Tibial nerve (tissue), 4 donors: Measurements from ENCODE around the gene F2RL1. TPM values are rescaled to one million over a fixed set of nuclear protein-coding genes. Genes with fewer than 3 reads are reported as not detected.
"Not testable (repeated sequence)": the region's sequence is repeated elsewhere in the genome, so short reads cannot be mapped to it uniquely, and the experiment has no call there.

Source experiments
- DNase-seq, 2 donors: peaks; one replicate each; pipeline ENCODE4 v3.0.0-alpha.2; 2019; ENCODE audit warnings: low spot score in 2 of 2
- H3K27ac ChIP-seq, 4 donors: fragments of 200-600 bp; sonication (generic) in 3 of 4; one replicate each; pipeline ENCODE4 v1.5.1; 2017 to 2019; ENCODE audit warnings: mild to moderate bottlenecking in 1 of 4
- H3K27me3 ChIP-seq, 2 donors: fragments of 200-600 bp; sonication (generic) in 1 of 2; one replicate each; pipeline versions ENCODE4 v1.5.1 to v1.6.0; 2017 to 2019
- H3K36me3 ChIP-seq, 3 donors: fragments of 200-600 bp; sonication (generic); one replicate each; pipeline ENCODE4 v1.5.1; 2018 to 2019
- H3K4me1 ChIP-seq, 4 donors: fragments of 200-600 bp; sonication (generic) in 3 of 4; one replicate each; pipeline ENCODE4 v1.5.1; 2017 to 2019
- H3K4me3 ChIP-seq, 4 donors: fragments of 200-600 bp; sonication (generic) in 3 of 4; one replicate each; pipeline ENCODE4 v1.5.1; 2017 to 2019; ENCODE audit warnings: mild to moderate bottlenecking in 1 of 4, moderate library complexity in 1 of 4
- H3K9me3 ChIP-seq, 4 donors: fragments of 200-600 bp; sonication (generic) in 3 of 4; one replicate each; pipeline ENCODE4 v1.5.1; 2017 to 2019
- EP300 ChIP-seq, 2 donors: sonication (generic); formaldehyde crosslinking; IDR thresholded peaks; one replicate each; pipeline ENCODE4 v1.6.1; 2017; ENCODE audit warnings: antibody characterized with exemption in 2 of 2, mild to moderate bottlenecking in 1 of 2
- POLR2A ChIP-seq, 2 donors: fragments of 450-650 bp; IDR thresholded peaks; one replicate each; pipeline ENCODE4 v1.6.1; 2017; ENCODE audit warnings: antibody characterized with exemption in 2 of 2, mild to moderate bottlenecking in 2 of 2, moderate library complexity in 2 of 2
- WGBS, 2 donors: methylation state at CpG; one replicate each; pipeline ENCODE4 v1.1.5; 2018; 5-methylcytosine and 5-hydroxymethylcytosine counted together
- total RNA-seq, 4 donors: library from RNA; depleted of rRNA; stranded (reverse); fragments of >200 nt; gene quantifications; one replicate each; pipeline ENCODE4 v1.1.0, GENCODE V29; 2016
- TF ChIP-seq, protein P1 (sequence below), 5 experiments: fragments of 200-600 bp in 3 of 5; fragments of 450-650 bp in 2 of 5; sonication (generic) in 3 of 5; IDR thresholded peaks; one replicate each; pipeline ENCODE4 v1.5.1; 2016 to 2019; ENCODE audit warnings: antibody characterized with exemption in 5 of 5, mild to moderate bottlenecking in 3 of 5, moderate library complexity in 2 of 5

The F2RL1 gene, protein sequence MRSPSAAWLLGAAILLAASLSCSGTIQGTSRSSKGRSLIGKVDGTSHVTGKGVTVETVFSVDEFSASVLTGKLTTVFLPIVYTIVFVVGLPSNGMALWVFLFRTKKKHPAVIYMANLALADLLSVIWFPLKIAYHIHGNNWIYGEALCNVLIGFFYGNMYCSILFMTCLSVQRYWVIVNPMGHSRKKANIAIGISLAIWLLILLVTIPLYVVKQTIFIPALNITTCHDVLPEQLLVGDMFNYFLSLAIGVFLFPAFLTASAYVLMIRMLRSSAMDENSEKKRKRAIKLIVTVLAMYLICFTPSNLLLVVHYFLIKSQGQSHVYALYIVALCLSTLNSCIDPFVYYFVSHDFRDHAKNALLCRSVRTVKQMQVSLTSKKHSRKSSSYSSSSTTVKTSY
- 1 to 10 TPM in 1 of 4 donors, under 1 TPM in 2, not detected in 1; 0.20 to 1.1 (median 0.30) TPM for total RNA-seq

DNA sequence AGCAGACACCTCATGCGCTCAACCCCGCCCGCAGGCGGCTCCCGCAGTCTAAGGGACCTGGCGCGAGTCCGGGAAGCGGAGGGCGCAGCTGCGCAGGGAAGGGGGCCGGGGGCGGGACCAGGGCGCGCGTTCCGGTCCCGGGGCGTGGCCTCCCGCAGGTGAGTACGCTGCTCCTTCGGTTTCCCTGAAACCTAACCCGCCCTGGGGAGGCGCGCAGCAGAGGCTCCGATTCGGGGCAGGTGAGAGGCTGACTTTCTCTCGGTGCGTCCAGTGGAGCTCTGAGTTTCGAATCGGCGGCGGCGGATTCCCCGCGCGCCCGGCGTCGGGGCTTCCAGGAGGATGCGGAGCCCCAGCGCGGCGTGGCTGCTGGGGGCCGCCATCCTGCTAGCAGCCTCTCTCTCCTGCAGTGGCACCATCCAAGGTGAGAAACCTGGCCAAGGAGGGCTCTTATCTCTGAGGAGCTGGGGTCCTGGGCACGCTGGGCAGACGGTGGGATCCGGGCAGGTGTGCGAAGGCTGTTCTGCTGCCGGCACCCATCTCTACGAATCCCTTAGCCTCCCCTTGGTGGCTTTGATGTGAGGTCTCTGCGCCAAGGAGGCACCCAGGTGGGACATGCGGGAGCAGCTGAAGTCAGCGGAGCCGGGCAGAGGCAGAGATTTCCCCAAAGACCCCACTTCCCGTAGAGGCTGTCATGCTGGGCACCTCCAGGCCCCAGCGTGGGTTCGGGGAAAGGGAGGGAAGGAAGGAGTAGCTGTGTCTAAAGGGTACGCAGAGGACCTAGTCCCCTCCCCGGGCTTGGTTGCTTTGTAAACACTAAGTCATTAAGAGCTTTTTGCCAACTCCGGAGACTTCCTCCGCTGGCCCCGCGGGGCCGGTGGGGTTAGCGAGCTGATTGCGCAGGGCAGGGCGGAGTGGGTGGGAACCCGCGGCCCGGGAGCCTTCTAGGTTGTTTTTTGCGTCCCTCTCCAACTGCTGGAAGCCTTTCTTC lies at the start of gene F2RL1:
Gene F2RL1 (plus strand): TSS at position 187 of the 988 bp plus-strand sequence. CDS start 153 bp downstream, at position 340.
- DNase-seq = no peak
- Histone ChIP-seq H3K9me3 (no peaks in the 10 kb centered on the region), H3K36me3 (no peaks in the 10 kb centered on the region), H3K4me1 (peaks cover 0 to 19% (median 8%) of the 10 kb centered on the region in 4 donors), H3K4me3 (peak within 1 kb of the TSS; percentile 25 to 56 (median 48)), H3K27ac (peak within 1 kb of the TSS in 1 of 4 donors; percentile 50), H3K27me3 (peaks cover 0 to 35% of the 10 kb centered on the region in 2 donors)
- 1% methylated on average over 61 to 64 of the region's 72 CpGs for WGBS, 2 donors
- TF ChIP-seq, protein P1, sequence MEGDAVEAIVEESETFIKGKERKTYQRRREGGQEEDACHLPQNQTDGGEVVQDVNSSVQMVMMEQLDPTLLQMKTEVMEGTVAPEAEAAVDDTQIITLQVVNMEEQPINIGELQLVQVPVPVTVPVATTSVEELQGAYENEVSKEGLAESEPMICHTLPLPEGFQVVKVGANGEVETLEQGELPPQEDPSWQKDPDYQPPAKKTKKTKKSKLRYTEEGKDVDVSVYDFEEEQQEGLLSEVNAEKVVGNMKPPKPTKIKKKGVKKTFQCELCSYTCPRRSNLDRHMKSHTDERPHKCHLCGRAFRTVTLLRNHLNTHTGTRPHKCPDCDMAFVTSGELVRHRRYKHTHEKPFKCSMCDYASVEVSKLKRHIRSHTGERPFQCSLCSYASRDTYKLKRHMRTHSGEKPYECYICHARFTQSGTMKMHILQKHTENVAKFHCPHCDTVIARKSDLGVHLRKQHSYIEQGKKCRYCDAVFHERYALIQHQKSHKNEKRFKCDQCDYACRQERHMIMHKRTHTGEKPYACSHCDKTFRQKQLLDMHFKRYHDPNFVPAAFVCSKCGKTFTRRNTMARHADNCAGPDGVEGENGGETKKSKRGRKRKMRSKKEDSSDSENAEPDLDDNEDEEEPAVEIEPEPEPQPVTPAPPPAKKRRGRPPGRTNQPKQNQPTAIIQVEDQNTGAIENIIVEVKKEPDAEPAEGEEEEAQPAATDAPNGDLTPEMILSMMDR (IDR thresholded peaks at IDR 0.05) = no peak
- TF ChIP-seq EP300 (IDR thresholded peaks at IDR 0.05) (no peak), POLR2A (IDR thresholded peaks at IDR 0.05) (no peak)

DNA sequence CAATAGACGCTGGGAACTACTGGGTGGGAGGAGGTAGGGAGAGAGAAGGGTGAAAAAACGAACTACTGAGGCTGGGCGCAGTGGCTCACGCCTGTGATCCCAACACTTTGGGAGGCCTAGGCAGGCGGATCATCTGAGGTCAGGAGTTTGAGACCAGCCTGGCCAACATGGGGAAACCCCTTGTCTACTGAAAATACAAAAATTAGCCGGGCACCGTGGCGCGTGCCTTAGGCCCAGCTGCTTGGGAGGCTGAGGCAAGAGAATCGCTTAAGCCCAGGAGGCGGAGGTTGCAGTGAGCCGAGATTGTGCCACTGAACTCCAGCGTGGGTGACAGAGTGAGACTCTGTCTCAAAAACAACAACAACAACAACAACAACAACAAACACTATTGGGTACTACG lies 47.8 kb upstream of the F2RL1 start:
- not testable (repeated sequence) for H3K27ac ChIP-seq, H3K9me3 ChIP-seq, H3K27me3 ChIP-seq, H3K4me1 ChIP-seq, H3K36me3 ChIP-seq, H3K4me3 ChIP-seq, DNase-seq
- WGBS, 2 donors = 92 to 94% methylated on average over 14 of the region's 14 CpGs

DNA sequence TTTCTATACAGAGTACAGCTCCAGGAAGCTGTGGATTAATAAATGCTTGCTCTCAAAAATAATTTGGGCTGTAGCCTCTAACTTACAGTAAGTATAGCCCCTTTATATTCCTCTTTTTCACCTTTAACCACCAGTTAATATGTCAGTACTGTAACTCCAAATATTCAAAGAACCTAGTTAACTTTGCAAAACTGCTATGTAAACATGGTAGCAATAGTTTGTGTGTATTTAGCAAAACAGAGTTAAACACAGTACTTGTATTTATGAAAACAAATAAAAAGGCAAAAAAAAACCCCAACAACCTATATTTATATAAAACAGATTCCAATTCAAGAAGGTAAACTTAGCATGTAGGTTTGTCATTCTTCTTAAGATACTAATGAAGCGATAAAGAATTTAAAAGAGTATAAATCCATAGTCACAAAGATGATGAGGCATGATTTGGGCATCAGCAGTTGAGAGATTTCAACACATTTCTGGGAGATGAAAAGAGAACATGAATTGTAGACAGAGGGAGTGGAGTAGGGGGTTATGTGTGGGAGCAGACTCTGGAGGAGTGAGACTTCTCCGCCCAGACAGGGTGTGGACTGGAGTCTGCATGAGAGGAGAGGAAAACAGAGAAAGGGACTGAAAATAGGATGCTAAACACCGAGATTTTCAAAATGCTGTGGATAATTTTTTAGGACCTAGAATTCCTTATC lies 47.0 kb upstream of the F2RL1 start:
- no peak for DNase-seq
- no peak overlapping the region for H3K4me3 ChIP-seq
- no peaks in the 10 kb centered on the region for H3K36me3 ChIP-seq
- no peaks in the 10 kb centered on the region for H3K27me3 ChIP-seq
- H3K9me3 ChIP-seq = no peaks in the 10 kb centered on the region
- TF ChIP-seq, protein P1 (IDR thresholded peaks at IDR 0.05) = no peak
- TF ChIP-seq EP300 (IDR thresholded peaks at IDR 0.05) (no peak), POLR2A (IDR thresholded peaks at IDR 0.05) (no peak)
- H3K27ac ChIP-seq = no peak overlapping the region
- H3K4me1 ChIP-seq = peaks cover 0 to 4% (median 0%) of the 10 kb centered on the region in 4 donors
- WGBS, 2 donors = 79 to 84% methylated on average over 3 of the region's 3 CpGs

DNA sequence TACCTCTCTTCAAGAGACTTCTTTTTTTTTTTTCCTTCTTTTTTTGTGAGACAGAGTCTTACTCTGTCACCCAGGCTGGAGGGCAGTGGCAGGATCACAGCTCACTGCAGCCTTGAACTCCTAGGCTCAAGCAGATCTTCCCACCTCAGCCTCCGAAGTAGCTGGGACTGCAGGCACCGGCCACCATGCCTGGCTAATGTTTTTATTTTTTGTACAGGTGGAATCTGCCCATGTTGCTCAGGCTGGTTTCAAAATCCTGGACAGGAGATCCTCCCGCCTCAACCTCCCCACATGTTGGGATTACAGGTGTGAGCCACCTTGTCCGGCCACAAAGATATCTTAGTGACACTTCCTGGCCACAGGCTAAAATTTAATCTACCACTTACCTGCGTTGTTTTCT lies 42.9 kb upstream of the F2RL1 start:
- H3K36me3 ChIP-seq = no peaks in the 10 kb centered on the region
- no peak for DNase-seq
- H3K9me3 ChIP-seq = no peaks in the 10 kb centered on the region
- H3K27me3 ChIP-seq = no peaks in the 10 kb centered on the region
- WGBS, 2 donors = 92 to 94% methylated on average over 5 of the region's 5 CpGs
- TF ChIP-seq, protein P1 (IDR thresholded peaks at IDR 0.05) = no peak
- TF ChIP-seq EP300 (IDR thresholded peaks at IDR 0.05) = no peak
- TF ChIP-seq POLR2A (IDR thresholded peaks at IDR 0.05) = no peak
- peaks cover 0 to 4% (median 0%) of the 10 kb centered on the region in 4 donors for H3K4me1 ChIP-seq
- H3K4me3 ChIP-seq = no peak overlapping the region
- H3K27ac ChIP-seq = no peak overlapping the region

DNA sequence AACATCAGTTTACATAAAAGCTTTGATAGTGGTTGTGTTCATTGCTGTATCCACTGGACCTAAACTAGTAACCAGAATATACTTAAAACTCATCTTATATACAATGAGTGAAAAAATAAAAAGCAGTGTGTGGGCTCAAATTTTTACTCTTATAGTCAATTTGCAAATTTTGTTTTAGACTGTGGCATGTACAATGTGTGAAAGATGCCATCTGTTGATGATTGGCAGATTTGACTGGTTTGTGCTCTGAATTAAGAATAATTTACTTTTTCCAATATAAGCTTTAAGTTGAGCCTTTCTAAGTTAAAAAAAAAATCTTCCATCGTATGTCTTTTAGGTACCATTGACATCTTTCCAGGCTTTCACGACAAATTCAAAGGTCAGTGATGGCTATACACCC lies 42.4 kb upstream of the F2RL1 start:
- Histone ChIP-seq H3K4me1 (peaks cover 0 to 4% (median 0%) of the 10 kb centered on the region in 4 donors), H3K4me3 (no peak overlapping the region), H3K9me3 (no peaks in the 10 kb centered on the region), H3K27ac (no peak overlapping the region), H3K36me3 (no peaks in the 10 kb centered on the region), H3K27me3 (no peaks in the 10 kb centered on the region)
- 82 to 87% methylated on average over 2 of the region's 2 CpGs for WGBS, 2 donors
- DNase-seq = no peak
- TF ChIP-seq EP300 (IDR thresholded peaks at IDR 0.05) = no peak
- TF ChIP-seq, protein P1 (IDR thresholded peaks at IDR 0.05) = no peak
- TF ChIP-seq POLR2A (IDR thresholded peaks at IDR 0.05) = no peak

DNA sequence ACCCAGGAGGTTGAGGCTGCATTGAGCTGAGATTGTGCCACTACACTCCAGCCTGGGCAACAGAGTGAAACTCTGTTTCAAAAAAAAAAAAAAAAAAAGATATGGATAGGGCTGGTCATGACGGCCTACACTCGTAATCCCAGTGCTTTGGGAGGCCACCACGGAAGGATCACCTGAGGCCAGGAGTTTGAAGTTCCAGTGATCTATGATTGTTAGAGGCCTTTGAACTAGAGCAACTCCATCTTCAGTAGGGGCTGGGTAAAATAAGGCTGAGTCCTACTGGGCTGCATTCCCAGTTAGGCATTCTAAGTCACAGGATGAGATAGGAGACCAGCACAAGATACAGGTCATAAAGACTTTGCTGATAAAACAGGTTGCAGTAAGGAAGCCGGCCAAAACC lies 38.2 kb upstream of the F2RL1 start:
- not testable (repeated sequence) for H3K36me3 ChIP-seq, DNase-seq, H3K4me3 ChIP-seq, H3K9me3 ChIP-seq, H3K27ac ChIP-seq, H3K4me1 ChIP-seq, H3K27me3 ChIP-seq
- 91 to 96% methylated on average over 4 of the region's 4 CpGs for WGBS, 2 donors
